Activated CD4-positive, alpha-beta T cell treated with anti-CD3 and anti-CD28 coated beads for 4 hours (primary cell): ENCODE results near the gene ACAT2.
A peak's percentile ranks its signal among the peaks of the same experiment; 100 is the strongest.
"Not testable (repeated sequence)": the region's sequence is repeated elsewhere in the genome, so short reads cannot be mapped to it uniquely, and the experiment has no call there.

ENCODE experiments used
- DNase-seq, 2 donors: peaks; one replicate each; pipeline ENCODE4 v3.0.0-alpha.2; 2020

The ACAT2 gene

DNA sequence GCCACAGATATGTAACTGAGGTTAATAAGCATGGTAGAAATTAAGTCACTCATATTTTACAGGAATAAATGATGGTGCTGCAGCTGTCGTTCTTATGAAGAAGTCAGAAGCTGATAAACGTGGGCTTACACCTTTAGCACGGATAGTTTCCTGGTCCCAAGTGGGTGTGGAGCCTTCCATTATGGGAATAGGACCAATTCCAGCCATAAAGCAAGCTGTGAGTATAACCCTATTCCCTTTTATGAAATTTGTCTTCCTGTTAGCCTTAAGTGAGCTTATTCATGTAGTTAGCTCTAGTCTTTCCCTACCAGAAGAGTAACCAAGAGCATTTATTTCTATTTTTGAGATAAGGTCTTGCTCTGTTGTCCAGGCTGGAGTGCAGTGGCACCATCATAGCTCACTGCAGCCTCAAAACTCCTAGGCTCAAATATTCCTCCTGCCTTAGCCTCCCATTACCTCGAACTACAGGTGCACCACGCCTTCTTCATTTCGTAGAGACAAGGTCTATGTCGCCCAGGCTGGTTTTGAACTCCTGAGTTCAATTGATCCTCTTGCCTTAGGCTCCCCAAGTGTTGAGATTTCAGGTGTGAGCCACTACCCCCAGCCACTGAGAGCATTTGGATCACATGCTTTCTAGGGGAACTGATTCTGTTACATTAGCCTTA, 15.5 kb downstream of the ACAT2 start:
- no peak for DNase-seq

DNA sequence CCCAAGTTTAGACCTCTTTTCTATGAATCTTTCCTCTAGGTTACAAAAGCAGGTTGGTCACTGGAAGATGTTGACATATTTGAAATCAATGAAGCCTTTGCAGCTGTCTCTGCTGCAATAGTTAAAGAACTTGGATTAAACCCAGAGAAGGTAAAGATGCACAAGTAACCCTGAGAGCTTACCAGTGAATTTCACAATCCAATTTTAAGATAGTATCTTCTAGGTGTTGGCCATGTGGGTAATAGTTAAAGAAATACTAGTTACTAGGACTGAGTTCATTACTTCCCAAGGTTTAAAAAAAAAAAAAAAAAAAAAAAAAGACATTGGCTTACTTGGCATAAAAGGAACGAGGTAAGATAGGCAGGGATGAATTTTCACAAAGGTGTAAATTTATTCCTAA, 16.3 kb downstream of the ACAT2 start:
- DNase-seq: no peak

DNA sequence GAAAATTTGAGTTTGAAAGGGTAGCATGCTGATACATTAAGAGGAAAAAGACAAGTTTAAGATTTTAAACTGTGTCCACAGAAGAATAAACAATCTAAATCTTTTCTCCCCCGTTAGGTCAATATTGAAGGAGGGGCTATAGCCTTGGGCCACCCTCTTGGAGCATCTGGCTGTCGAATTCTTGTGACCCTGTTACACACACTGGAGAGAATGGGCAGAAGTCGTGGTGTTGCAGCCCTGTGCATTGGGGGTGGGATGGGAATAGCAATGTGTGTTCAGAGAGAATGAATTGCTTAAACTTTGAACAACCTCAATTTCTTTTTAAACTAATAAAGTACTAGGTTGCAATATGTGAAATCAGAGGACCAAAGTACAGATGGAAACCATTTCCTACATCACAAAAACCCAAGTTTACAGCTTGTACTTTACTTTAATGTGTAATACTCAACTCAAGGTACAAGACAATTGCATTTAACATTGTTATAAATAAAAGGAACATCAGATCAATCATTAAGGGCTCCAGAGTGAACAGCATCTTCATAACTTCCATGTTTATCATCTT, 16.8 kb downstream of the ACAT2 start:
- DNase-seq: no peak

DNA sequence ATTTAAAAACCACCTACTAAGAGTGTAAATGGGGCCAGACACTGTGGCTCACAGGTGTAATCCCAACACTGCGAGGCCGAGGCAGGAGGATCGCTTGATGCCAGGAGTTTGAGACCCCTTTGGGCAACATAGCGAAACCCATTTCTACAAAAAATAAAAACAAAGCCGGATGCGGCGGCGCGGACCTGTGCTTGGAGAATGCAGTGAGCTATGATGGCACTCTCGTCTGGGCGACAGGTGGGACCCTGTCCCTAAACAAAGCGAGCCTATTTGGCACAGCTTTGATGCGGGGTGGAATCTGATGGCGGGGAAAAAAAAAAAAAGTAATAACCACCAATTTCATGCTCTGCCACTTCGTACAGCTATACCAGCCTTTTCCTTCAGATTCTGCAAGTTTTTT, 26.4 kb downstream of the ACAT2 start:
- DNase-seq: peak in 1 of 2 donors; percentile 14

DNA sequence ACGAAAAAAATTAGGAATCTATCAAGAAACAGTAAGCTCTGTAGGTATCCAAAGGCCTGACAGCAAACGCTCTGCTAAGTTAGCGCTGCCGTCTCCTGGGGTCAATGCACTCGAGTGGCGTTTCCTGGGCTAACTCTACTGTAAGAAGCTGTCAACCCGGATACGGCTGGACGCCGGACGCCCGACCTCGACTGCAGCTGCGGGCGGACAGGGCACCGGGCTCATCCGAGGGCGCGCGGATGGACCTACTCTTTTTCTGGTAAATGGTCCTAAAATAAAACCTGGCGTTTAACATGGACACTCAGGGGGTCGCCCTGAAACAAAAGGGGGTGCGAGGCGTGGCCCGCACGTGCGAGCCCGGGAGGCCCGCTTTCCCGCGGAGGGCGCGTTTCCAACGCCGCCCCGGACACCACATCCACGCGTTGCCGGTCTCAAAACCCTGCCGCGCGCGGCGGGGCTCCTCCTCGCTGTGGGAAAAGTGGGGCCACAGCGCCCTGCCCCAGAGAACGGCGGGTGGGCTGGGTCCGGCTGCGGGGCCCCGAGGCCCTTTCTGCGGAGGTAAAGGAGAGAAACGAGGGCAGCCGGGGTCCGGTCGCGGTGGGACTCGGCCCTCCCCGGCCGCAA, 27.0 kb downstream of the ACAT2 start:
- DNase-seq: peak; percentile 8 to 22

DNA sequence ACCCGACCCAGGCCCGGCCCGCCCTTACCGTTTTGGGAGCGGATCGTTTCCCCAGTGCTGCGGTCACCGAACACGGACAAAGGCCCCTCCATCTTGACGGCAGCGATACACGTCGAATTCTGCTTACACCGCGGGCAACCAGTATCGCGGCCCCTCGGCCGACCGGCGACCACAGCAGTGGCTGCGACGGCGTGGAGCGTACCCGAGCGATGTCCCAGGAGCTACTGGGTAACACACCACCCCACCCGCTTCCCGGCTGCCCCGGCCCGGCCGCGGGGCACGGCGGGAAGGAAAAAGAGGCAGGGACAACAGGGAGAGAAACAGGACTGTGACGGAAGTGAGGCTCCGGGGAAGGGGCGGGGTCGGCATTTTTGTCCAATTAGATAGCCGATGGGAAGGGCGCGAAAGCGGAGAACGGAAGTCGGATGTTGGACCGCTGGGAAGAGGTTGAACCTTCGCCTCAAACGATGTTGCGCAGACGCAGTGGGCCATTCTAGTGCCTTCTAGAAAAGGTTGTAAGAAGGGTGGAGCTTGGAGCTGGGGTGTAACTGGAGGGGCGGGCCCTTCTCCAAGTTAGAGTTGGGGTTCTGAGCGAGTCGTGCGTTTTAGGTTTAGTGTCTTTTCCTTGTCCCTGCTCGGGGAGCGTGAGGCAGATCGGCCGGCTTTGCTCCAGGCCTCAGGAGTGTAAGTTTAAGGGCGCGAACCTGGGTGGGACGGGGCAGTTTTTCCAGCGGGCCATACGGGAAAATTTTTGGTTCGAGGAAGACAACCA, 27.7 kb downstream of the ACAT2 start, which contains the start of gene TCP1:
Gene TCP1 (minus strand): TSS at position 226 of the 772 bp plus-strand sequence. CDS start 134 bp downstream, at position 92.
- peak; percentile 99 for DNase-seq

DNA sequence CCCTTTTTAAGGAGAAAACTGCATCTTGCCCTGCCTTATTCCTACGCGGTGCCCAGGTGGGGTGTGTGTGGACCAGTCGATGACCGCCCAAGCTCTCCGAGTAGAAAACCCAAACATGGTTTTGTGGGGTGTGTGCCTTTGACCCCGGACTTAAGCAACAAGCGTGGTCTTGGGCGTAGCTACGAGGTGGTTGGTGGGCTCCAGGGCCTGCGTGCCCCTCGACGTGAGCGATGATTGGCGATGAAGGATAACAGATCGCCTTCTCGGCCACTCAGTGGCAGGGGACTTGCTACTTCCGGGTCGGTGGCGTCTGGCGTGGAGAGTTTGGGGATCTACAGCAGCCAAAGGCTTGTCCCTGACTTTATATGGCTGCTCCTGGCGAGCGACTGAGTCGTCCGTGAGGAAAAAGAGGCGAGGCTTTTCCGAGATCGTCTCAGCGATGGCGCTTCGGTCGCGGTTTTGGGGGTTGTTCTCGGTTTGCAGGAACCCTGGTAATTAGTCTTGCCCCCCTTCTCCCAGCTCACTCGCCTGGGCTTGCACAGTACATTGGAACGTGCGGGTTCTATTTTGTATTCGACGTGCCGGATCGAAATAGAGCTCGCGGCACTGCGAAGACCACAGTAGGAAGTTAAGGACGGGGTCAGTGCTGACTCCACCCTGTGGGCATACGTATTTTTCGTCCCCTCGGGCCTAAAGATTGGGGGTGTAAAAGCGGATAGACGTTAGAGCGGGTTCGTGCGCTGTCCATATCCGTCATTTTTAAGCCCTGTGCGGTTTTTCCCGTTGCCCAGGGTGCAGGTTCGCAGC, 28.5 kb downstream of the ACAT2 start, which contains the start of gene MRPL18:
Gene MRPL18 (plus strand): TSS at position 319 of the 807 bp plus-strand sequence. CDS start 121 bp downstream, at position 440.
- DNase-seq: peak; percentile 83 to 87

DNA sequence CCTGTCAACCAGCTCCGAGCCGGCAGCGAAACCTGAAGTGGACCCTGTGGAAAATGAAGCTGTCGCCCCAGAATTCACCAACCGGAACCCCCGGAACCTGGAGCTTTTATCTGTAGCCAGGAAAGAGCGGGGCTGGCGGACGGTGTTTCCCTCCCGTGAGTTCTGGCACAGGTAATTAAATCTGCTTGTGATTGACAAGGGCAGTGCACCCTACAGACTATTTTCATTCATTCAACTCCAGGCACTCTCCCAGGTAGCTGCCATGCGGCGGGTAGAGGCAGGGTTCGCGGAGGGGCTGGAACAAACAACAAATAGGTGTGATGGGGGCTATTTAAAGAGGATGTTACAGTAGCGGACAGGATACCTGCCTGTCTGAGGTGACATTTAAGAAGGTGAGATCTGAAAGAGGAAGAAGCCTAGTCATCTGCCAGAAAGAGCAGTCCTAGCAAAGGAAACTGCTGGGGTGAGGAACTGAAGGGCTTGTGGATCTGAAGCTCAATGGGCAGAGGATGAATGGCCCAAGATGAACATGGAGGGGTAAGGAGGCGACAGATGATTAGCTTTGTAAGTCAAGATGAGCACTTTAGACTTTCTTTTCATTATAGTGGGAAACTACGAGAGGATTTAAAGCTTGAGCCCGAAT, 29.2 kb downstream of the ACAT2 start:
- DNase-seq: peak in 1 of 2 donors; percentile 14

DNA sequence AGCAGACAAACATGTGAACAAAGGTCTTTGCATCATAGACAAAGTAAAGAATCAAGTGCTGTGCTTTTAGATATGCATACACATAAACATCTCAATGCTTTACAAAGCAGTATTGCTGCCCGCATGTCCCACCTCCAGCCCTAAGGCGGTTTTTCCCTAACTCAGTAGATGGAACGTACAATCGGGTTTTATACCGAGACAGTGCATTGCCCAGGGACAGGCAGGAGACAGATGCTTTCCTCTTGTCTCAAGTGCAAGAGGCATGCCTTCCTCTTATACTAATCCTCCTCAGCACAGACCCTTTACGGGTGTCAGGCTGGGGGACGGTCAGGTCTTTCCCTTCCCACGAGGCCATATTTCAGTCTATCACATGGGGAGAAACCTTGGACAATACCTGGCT, 33.1 kb downstream of the ACAT2 start:
- not testable (repeated sequence) for DNase-seq

DNA sequence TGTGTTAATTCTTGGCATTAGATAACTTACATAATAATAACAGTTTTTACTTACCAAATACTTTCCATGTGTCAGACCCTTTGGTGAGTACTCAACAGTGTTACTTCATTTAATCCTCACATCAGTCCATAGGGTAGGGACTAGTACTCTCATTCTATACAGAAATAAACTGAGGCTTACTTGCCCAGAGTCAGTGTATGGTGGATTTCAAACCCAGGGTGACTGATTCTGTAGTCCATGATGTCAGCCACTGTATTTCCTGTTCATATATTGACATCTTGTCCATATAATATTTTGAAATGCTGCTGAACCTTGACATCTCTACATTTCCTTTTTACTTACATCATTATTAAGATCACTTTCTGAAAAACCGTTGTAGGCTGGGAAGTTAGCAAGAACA, 35.7 kb downstream of the ACAT2 start:
- no peak for DNase-seq

DNA sequence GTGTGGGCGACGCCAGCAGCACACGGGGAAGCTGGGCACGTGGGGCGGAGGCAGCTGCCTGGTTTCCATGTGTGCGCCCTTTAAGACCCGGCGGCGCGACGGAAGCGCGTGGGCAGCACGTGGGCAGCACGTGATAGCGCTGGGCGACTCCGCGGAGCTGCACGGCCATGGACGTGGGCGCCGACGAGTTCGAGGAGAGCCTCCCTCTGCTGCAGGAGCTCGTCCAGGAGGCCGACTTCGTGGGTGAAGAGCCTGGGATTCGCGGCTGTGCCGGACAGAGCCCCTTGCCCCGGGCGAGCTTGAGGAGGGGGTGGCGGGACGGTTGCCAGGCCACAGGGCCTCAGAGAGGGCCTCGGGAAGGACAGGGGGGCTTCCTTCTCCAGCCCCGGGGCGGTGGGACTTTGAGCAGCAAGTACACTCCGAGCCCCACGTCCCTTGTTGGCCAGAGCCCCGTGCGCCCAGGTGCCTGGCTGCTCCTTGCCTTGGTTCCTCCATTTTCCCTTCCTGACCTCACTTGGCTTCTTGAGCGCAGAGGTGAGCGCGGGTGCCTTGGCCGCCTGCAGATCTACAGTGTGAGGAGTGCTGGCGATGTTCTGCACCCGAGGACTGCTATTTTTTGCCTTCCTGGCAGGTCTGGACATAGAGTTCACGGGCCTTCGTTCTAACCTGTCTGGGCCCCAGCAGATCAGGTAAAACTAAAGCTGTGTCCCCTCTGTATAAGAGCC, 38.5 kb downstream of the ACAT2 start, which contains the start of gene PNLDC1:
Gene PNLDC1 (plus strand): TSS at position 136 of the 725 bp plus-strand sequence. CDS start 32 bp downstream, at position 168.
- no peak for DNase-seq

DNA sequence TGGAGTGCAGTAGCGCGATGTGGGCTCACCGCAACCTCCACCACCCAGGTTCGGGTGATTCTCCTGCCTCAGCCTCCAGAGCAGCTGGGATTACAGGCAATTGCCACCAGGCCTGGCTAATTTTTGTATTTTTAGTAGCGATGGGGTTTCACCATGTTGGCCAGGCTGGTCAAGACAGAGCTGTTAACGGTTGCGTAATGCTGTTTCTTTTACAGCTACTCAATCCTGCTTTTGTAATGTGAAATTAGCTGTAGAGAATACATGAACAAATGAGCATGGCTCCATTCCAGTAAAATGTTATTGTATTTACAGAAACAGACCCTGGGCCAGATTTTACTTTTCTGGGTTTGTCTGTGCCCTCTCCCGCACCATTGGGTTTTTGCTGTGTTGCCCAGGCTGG, 40.1 kb downstream of the ACAT2 start:
- no peak for DNase-seq

DNA sequence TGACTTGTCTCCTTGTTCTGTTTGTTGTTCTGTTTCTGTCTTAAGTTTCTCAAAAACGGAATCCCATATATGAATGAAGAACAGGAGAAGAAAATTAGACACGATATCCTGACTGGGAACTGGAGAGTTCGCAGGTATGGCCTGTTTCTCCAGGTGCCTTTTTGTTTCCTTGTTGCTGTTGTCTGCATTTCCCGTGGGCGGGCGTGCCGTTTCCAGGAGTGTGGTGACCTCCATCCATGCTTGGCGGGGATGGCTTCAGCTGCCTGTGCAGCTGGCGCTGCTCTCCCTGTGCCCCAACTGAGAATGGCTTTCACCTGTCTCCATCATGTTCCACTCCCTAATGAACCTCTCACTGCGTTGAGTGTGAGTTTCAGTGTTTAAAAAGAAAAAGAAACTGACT, 42.7 kb downstream of the ACAT2 start:
- no peak for DNase-seq

DNA sequence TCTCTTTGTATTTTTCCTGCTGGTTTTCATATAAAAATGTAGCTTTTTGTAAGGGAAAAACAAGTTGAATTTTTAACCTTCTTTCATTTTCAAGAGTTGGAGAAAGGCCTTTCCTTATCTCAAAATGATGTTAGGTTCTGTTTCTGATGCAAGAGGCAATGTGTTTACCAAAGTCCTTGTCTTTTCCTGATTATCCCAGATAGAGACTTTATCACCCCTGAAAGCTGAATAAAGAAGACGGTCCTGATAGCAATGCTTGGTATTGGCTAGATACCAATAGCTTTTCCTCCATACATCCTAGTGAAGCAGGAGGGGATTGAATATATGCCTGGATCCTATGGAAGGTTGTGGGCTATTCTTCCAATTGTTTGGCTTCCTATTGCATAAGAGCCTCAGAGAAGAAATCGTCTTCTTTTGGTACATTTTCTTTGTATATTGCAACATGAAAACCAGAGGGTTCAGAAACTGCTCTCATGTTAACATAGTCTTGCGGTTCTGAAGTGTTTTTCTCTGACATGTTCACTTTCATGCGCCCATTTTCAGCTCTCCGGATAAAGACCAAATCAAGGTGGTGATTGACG, 43.7 kb downstream of the ACAT2 start:
- no peak for DNase-seq

DNA sequence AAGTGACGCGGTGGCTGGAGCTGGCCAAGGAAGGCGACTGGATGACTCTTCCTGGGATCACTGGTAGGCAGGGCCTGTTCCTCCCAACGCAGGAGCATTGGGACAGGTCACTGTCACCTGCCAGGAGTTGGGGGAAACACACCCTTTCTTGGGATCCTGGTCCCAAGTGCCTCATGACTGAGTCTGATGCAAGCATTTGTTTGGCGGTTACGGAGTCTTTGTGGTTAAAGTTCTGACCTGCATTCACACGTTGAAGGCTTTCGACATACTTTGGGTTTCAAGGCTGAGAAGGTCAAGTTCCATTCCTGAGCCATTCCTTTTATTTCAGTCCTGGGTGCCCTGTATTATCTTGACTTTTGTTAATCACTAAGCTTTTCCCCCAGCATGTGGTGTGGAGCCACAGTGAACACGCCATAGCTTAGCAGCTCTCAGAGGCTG, 44.2 kb downstream of the ACAT2 start:
- DNase-seq: no peak

DNA sequence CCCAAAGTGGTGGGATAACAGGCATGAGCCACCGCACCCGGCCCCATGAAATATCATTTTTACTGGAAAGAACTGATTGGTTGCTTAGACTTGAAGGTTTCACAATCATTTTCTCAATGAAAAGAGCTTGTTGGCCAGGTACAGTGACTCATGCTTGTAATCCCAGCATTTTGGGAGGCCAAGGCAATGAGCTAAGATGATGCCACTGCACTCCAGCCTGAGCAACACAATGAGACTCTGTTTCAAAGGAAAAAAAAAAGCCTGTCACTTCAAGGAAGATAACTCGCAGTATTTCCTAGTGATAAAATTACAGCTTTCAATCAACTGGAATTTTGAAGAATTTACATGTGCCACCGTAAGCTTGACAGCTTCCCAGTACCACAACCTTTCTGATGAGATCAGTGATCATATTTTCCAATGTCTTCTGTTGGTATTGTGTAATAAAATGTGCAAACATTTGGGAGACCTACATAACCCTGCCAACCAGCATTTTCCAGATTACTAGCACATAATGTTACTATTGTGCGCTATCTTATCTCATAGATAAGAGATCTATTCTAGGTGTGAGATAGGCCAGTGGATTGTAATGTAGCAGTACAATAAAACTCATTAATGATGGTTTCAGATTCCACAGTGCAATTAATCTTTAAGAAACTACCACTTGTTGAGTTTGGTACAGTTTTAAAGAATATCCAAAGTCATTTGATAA, 45.5 kb downstream of the ACAT2 start:
- DNase-seq: no peak

DNA sequence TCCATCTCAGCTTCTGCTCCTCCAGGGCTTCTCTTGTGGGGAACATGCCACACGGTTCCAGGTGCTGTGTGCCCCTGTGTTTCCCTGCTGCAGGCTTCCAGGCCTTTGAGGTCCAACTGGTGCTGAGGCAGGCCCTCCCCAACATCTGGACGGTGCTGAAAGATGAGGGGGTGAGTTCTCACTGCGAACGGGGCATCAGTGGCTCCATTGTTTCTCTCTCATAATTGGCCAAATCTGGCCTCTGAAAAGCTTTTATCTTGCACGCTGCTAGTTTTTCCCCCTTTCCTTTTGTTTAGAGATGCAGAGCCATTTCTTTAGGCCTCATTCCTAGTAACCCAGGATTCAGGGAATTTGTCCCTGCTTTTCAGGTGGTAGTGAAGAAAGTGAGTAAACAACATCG, 46.8 kb downstream of the ACAT2 start:
- DNase-seq: no peak

DNA sequence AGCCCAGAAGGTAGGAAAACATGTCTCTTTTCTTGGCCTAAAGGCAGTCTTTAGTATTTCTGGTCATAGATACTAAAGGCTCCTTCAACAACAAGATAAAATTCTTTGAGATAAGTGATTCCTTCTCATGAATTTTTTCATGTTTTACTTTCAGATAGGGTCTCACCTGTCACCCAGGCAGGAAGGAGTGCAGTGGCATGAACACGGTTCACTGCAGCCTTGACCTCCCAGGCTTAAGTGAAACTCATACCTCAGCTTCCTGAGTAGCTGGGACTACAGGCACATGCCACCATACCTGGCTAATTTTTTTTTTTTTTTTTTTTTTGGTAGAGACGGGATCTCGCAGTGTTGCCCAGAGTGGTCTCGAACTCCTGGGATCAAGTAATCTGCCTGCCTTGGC, 47.3 kb downstream of the ACAT2 start:
- DNase-seq: no peak

DNA sequence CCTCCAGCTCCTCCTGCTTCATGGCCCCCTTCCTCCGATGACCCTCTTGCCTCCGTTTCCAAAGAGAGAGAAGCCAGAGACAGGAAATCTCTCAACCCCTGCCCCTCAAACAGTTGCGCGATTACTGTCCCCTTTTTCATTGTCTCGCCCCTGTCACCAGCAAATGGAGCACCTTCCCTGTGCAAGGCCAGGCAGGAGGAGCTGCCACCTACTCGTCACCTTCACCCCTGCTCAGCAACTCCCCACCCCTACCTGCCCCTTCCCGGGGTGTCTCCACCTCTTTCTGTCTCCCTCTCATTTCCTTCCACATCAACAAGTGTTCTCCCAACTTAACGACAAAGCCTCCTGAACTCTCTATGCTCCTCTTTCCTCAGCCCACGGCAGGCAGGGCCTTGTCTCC, 51.9 kb downstream of the ACAT2 start:
- no peak for DNase-seq

DNA sequence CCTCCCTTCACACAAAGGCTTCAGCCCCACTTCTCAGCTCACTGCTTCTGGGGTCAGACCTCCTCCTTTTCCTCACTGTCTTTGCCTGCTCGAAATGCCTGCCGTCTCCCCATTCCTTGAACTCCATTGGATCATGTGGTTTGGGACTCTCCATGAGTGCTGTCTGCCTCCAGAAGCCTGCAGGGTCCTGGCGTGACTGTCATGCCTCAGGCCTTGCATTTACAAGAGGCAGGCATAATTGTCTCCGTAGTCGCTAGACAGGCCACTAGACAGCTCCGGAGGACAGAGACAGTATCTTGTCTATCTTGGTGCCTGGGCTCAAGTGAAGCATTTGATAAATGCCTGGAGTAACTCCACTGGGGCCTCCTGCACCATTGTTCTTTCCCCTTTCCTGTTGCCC, 53.6 kb downstream of the ACAT2 start:
- no peak for DNase-seq
